HG03280 (cell line): ENCODE results near the gene OR51G1.
"Not testable (repeated sequence)": the region's sequence is repeated elsewhere in the genome, so short reads cannot be mapped to it uniquely, and the experiment has no call there.

ENCODE experiments used
- ATAC-seq: cut with Tn5 transposase; IDR thresholded peaks from one replicate; pipeline ENCODE4 v1.9.1; 2021; ENCODE audit warnings: mild to moderate bottlenecking, moderate library complexity; ENCODE audit not compliant: unreplicated experiment

OR51G1 gene, protein sequence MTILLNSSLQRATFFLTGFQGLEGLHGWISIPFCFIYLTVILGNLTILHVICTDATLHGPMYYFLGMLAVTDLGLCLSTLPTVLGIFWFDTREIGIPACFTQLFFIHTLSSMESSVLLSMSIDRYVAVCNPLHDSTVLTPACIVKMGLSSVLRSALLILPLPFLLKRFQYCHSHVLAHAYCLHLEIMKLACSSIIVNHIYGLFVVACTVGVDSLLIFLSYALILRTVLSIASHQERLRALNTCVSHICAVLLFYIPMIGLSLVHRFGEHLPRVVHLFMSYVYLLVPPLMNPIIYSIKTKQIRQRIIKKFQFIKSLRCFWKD

DNA sequence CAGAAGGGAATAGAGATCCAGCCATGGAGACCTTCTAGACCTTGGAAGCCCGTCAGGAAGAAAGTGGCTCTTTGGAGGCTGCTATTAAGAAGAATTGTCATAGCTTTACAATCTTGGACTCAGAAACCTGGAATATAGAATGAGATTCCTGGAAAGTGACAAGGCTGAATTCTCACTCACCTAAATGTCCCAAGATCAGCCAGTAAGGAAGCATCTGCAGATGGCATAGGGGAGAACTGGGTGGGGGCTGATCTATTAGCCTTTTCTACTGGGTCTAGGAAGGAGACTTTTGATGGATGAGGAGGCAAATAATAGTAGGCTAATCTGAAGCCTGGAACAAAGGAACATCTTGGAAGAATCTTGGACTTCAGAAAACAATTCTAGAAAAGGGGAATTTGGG is at the start of gene OR51G1:
Gene OR51G1 (minus strand): TSS at position 101 of the 400 bp plus-strand sequence. CDS start 0 bp downstream, at position 101.
- no peak for ATAC-seq

DNA sequence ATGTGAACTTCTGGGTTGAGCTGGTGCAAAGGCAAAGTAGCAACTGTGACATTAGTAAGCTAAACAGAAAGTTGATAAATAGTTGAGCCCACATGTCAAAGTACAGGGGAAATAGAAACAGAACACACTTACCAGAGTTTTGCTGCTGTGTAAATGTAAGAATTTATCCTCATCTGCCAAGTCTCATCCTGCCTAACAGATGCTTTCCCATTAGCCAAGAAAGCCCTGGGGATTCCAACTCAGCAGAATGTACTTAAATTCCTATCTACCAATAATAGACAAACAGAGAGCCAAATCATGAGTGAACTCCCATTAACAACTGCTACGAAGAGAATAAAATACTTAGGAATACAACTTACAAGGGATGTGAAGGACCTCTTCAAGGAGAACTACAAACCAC is 38.7 kb upstream of the OR51G1 start:
- no peak for ATAC-seq

DNA sequence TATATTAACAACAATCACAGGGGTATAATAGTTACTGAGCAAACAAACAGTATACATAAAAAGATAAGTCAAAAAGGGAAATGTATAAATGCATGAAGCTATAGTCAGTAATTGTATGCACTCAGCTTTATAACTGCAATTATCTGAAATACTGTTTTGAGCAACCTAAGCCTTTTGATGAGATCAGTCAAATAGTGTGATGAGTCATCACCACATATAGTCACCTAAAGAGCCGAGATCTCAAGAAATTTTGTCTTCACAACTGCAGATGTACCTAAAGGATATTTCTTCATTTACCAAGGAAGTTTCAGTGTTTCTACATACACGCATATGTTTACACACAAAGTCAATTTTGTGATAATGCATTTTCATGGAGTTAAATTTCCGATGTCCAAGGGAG is 36.7 kb upstream of the OR51G1 start:
- ATAC-seq = no peak

DNA sequence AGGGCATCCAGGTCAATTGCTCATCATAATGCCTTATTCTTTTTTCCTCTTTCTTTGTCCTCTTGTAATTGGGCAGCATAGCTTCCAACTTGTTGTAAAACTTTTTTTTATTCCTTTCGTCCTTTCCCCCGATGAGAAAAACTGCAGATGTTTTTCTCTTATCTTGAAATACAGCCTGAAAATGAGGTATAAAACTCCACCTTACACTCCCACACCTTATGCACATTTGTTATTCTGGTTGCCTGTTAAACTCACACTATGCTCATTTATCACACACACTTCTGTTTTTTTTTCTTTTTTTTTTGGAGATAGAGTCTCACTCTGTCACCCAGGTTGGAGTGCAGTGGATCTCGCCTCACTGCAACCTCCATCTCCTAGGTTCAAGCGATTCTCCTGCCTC is 33.3 kb upstream of the OR51G1 start:
- no peak for ATAC-seq

DNA sequence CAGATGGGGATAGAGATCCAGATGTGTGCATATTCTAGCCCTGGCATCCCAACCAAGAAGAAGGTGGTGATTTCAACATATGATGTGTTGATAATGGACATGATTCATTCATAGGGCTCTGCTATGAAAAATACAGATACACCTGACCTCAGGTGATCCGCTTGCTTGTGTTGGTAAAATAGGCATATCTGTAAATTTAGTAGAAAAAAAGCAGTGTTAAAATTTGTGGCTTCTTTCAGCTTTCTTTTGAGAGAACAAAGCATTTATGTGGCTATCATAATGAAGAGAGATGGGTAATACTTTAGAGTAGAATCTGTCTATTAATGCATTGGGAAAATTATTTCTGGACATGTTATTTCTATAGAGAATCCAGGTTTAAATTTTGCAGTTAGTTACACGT is 31.5 kb upstream of the OR51G1 start, which contains the start of gene OR51A2:
Gene OR51A2 (minus strand): TSS at position 101 of the 400 bp plus-strand sequence. CDS start 0 bp downstream, at position 101.
- ATAC-seq = not testable (repeated sequence)

DNA sequence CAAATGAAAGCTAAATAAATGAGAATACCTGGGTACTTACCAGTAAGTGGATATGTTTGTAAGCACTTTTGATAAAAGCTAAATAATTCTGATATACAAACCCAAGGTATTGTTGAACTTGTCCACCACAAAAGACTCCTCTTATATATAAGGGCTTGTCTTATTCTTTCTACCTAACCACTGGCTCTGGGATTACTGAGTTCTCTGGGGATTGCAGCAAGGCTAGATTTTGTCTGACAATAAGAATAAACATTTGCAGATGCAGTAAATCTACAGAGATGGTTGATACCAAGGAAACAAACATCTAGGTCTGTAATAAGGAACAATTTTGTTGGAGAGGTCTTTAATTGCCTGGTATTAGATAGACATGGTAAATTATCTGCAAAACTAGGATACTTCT is 23.4 kb upstream of the OR51G1 start, which contains the start of gene OR51A4:
Gene OR51A4 (minus strand): TSS at position 101 of the 400 bp plus-strand sequence. CDS start 505 bp downstream, outside the sequence.
- no peak for ATAC-seq

DNA sequence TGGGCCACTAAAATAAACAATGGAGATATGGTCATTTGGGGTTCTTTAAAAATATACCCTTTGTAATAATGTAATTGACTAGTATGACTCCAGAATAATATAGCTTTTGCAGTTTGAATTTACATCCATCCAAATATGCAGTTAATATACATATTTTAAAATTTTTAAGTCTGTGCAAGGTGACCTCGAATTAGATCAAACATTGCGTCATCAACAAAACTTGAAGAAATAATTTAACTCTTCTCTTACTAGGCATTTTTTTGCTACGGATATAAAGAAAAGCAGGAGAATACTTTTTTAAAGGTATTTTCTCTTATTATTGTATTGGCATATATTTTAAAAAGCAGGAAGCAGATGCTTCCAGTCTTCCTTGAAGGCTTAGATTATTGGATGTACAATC is 12.6 kb upstream of the OR51G1 start:
- ATAC-seq = no peak

DNA sequence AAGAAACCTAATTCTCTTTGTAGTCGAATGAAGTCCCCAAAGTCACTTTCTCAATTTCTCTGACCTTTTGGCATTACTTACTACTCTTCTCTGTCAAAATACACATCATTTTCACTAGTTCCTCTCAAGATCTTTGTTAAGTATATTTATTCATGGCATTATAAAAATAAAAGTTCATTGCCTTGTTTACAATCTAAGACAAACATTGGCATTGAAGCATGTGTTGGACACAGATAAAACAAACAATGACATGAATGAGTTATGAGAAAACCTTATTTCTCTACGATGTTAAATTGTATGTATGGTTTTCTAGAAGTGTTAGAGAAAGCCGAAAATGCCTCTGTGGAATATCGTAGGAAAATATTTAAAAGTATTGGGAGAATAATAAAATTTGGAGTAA is 8.6 kb upstream of the OR51G1 start:
- ATAC-seq = no peak

DNA sequence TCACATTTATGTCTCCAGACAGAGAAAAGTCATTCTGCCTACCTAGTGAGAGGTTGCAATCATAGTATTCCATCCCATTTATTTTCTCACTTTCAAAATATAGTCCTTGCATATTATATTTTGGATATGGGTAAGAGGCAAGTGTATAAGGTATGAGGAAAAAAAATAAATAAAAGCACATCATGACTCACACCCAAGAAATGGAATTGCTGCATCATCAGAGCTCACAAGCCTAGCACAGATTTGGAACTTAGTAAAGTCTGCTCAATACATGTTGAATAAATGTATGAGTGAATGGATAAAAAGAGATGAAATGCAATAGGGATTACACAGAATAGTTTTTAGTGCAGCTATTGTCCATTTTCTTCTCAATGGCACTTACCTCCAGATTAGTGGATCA is 2.5 kb upstream of the OR51G1 start:
- ATAC-seq = no peak

DNA sequence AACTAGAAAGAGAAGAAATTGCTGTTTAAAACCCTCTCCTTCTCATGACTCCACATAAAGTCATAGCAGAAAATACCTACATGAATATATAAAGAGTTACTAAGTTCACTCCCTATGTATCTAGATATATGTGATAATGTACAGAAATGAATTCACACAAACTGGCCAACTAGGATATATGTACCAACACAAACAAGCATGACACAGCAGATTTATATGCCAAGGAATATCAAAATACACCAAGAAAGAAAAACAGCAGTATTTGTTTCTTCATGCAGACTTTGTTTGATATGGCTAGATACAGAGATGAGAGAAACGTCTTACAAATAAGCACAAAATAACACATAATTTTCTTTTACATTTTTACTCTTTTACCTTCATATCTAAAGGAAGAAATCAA is 1.8 kb downstream of the OR51G1 start:
- no peak for ATAC-seq

DNA sequence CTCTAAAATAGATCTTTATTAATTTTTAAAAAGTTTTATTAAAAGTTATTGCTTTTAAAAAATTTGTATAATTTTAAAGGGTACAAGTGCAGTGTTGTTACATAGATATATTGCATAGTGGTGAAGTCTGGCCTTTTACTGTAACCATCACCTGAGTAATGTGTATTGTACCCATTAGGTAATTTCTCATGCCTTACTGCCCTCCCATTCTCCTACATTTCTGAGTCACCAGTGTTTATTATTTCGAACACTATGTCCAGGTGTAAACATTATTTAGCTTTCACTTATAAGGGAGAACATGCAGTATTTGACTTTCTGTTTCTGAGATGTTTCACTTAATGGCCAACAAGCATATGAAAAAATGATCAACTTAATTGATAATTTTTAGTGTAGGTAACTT is 2.3 kb downstream of the OR51G1 start:
- ATAC-seq = no peak

DNA sequence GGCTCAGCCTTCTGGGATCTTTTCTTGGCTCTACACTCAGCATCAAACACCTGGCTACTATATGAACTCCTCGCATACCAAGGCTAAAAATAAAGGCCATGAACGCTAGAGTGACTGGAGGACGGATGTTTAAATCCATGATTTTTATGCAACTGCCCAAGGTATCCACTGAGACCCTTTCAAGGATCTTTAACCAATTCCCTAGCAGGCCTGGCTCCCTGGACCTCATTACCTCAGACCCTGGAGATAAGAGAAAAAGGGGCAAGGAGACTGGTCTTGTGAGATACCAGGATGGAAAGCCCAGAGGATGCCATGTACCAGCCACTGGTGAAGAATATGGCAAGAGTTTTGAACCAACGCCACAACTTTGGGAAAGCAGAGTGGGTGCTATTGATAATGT is 4.9 kb downstream of the OR51G1 start, which contains the start of gene OR51G2:
Gene OR51G2 (minus strand): TSS at position 101 of the 400 bp plus-strand sequence. CDS start 3,687 bp downstream, outside the sequence.
- no peak for ATAC-seq

DNA sequence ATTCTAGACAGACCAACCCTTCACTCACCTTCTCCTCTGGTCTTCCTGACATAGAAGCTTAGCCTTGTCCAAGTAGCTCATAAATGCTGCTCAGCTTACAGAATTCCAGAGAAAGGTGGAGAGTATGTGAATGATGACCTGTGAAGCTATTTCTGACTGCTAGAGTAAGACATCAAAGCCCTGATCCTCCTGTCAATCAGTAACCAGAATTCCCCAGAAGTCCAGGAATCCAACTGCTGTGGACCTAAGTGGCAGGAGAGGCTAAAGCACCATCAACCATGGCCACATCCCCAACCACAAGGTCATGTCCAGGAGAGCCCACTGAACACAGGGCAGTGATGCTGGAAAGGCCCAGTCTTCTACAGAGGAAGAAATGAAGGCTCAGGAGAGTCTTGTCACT is 7.6 kb downstream of the OR51G1 start:
- ATAC-seq = no peak

DNA sequence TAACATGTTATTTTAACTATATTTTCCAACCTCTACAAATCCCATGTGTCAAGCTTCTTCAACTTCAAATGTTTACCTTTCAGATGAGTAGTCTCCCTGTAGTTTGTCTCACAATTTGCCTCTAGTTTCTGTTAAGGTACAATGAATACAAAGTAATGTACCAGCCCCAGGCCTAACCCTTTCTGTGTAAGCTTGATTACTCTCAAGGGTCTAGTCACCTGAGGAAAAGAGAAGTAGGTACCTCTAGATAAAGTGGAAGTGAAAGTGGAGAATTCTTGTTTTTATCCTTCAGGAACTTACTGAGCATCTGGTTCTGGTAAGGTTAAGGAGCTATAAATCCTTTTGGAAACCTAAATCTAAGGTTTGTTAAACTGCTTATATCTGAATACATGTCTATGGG is 20.7 kb downstream of the OR51G1 start, which contains the start of gene OR51A7:
Gene OR51A7 (plus strand): TSS at position 300 of the 400 bp plus-strand sequence. CDS start 3,587 bp downstream, outside the sequence.
- ATAC-seq = no peak

DNA sequence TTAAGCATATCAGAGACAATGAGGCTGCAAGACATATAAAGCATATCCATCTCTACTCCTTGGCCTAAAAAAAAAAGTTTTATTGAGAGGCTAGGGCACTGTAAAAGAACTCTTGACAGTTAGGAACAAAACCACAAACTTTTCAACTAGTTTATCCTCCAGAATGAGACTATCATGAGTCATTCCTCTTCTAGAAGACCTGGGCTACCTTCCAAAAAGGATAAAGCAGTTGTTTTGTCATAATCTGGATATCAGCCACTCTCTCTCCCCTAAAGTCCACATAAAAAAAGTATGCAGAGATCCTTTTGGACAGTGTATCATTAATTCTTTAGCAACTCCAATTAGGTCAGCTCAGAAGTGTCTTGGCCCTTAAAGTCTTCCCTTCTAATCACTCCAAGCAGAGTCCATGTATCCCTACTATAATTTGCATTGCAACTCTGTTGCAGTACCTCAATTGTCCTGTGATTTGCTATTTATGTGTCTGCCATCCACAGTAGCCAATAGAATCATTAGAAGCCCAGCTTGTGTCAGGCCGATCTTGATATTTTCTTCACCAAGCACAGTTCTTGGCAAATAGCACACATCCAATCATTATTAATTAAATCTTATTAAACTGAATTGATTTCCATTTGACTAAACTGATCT is 32.0 kb downstream of the OR51G1 start:
- no peak for ATAC-seq

DNA sequence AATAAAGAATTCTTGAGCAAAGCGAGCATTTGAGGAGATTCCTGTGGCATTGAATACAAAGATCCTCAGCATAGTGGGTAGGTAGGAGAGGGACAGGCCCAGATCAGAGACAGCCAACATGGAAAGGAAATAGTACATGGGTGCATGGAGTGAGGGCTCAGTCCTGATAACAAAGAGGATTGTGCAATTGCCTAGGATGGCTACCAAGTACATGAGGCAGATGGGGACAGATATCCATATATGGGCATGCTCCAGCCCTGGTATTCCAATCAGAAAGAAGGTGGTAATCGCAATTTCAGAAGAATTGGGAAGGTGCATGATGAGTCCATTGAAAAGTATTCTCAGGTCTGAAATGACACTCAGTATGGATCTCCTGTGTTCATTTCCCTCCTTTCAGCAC is 33.9 kb downstream of the OR51G1 start:
- no peak for ATAC-seq

DNA sequence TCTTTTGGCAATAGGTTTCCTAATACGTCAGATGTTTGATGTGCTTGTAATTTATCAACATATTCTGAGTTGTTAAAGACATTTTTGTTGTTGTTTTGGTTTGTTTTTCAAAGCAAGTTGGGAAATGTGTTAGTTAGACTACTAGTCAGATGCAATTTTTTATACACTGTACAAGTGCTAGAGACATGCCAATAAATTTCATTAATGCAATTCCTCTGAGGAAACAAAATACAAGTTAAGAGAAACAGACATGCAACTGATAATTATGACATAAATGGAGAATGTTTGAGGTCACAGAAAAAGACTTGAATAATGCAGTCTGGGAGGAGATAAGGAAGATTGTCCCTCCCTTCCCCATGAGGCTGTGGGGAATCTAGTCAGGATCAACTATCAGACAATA is 36.5 kb downstream of the OR51G1 start:
- no peak for ATAC-seq

DNA sequence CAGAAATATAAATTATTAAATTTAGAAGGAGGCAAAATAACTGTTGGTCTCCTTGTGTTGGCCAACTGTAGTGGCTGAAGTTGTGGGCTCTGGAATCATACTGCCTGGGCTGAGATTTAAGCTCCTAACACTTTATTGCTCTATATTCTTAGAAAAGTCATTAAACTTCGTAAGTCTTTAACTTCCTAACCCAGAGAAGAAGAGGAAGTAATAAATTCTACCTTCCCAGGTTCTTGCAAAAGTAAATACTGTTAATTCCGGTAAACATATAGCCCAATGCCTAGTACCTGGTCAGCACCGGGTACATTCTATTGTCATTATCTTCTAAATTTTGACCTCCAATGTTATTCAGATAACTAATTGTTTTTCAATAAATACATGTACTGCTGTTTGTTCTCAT is 38.0 kb downstream of the OR51G1 start:
- ATAC-seq = no peak

DNA sequence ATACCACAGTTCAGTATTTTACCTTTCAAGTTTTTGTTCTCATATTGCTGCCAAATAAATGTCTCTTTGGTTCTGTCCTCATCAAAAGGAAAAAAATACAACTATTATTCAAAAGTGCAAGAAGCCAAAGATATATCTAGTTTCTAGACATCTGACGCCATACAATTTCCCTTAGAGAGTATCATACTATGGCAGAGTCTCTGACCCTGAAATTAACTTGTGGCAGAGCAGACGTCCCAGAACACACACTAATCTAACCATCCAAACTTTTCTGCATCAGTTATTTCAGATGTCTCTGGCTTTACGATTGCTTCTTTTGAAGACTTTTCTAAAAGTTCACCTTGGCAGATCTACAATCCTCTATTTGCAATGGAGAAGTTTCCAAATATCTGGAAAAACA is 39.8 kb downstream of the OR51G1 start:
- no peak for ATAC-seq

DNA sequence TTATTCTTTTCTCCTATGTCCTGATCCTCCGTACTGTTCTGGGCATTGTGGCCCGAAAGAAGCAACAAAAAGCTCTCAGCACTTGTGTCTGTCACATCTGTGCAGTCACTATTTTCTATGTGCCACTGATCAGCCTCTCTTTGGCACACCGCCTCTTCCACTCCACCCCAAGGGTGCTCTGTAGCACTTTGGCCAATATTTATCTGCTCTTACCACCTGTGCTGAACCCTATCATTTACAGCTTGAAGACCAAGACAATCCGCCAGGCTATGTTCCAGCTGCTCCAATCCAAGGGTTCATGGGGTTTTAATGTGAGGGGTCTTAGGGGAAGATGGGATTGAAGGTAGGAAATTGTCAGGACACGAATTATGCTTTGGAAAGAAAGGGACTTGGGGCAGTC is 41.6 kb downstream of the OR51G1 start:
- ATAC-seq = no peak

DNA sequence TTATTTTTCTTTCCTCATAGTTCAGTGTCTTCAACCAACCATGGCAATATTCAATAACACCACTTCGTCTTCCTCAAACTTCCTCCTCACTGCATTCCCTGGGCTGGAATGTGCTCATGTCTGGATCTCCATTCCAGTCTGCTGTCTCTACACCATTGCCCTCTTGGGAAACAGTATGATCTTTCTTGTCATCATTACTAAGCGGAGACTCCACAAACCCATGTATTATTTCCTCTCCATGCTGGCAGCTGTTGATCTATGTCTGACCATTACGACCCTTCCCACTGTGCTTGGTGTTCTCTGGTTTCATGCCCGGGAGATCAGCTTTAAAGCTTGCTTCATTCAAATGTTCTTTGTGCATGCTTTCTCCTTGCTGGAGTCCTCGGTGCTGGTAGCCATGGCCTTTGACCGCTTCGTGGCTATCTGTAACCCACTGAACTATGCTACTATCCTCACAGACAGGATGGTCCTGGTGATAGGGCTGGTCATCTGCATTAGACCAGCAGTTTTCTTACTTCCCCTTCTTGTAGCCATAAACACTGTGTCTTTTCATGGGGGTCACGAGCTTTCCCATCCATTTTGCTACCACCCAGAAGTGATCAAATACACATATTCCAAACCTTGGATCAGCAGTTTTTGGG is 42.2 kb downstream of the OR51G1 start, which contains the start of gene OR51T1:
Gene OR51T1 (plus strand): TSS at position 41 of the 641 bp plus-strand sequence. CDS start 0 bp downstream, at position 41.
- no peak for ATAC-seq
